Omental fat pad (tissue), 4 donors: ENCODE results near the gene ATP1B1. TPM values are rescaled to one million over a fixed set of nuclear protein-coding genes. Genes with fewer than 3 reads are reported as not detected.

Experiments
- ATAC-seq: fragments of 150-250 bp; one replicate; pipeline ENCODE4 v1.9.1; 2016; ENCODE audit warnings: mild to moderate bottlenecking, moderate library complexity; ENCODE audit not compliant: low FRiP score
- DNase-seq: peaks from one replicate; pipeline ENCODE4 v3.0.0-alpha.2; 2019; ENCODE audit warnings: low spot score
- CTCF ChIP-seq, 3 donors: fragments of 450-650 bp; IDR thresholded peaks; one replicate each; pipeline ENCODE4 v1.5.1; 2016 to 2017; ENCODE audit warnings: antibody characterized with exemption in 3 of 3, mild to moderate bottlenecking in 3 of 3, moderate library complexity in 2 of 3
- total RNA-seq, 4 donors: library from RNA; depleted of rRNA; stranded (reverse); fragments of >200 nt; gene quantifications; one replicate each; pipeline ENCODE4 v1.1.0, GENCODE V29; 2016

The ATP1B1 gene
- total RNA-seq, 4 donors from 2014 or later: 19.9 to 60.6 (median 37.3) TPM

- no peak for TF ChIP-seq CTCF (IDR thresholded peaks at IDR 0.05)
- DNase-seq: no peak
- no peak for ATAC-seq
Observed at GRCh38 chr1:169086603-169087455, 19.7 kb upstream of the ATP1B1 start.

DNA sequence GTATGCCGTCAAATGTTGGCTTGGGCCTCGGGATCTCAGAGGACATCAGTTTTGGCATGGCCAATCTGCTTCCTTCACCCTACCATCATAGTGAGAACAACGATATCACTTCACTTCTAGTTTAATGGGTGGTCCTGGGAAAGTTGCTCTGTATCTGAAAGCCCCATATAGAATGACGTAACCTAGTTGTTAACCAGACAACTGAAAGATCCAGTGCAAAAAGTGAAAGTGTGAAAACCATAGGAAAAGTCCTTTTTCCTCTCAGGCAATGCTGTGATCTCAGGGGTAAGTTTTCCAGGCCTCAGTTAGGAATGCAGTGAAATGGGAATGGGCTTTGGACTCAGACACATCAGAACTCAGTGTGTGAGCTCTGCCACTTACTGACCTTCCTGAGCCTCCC is 18.6 kb upstream of the ATP1B1 start:
- DNase-seq (no peak), ATAC-seq (no peak)
- TF ChIP-seq CTCF (IDR thresholded peaks at IDR 0.05): no peak

DNA sequence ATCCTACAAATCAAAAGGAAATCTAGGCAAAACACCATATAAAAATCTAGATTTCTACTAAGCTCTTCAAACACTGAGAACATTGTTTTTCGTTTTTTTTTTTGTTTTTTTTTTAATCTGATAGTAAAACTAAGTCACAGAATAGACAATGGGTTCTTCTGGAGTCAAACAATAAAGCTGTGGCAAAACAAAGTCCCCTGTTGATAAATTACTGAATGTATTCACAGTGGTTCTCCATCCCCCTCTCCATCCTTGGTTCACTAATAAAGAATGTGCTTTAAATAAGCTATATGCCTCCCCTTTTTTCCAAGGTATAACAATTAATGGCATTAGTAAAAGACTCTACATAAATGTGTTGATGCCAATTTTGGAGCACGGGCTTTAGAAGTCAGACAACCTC is 16.7 kb upstream of the ATP1B1 start:
- DNase-seq: no peak
- no peak for TF ChIP-seq CTCF (IDR thresholded peaks at IDR 0.05)
- no peak for ATAC-seq

DNA sequence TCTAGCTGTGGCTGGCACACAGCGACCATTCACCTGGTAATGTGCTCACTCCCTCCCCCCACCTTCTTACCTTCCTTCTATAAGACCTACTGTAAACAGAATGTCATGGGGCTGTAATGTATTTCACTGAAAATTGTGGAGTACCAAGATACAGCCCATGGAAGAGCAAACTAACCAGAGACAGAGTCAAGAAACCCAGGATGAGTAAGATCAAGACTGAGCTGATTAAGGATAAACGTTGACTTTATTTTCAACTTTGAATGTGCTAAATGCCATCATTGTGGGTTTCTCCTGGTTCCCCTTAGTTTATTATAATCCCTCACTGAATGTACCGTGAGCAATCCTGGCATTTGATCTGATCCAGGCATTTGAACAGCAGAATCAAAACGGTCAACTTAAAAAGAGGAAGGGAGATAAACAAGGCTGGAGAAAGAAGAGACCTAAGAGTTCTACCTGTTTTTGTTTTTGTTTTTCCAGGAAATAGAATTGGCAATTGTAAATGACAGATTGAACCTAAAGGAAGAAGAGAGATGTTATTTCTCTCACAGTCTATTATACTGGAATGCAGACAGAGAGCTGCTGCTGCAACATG is 16.1 kb upstream of the ATP1B1 start:
- no peak for ATAC-seq
- no peak for DNase-seq
- TF ChIP-seq CTCF (IDR thresholded peaks at IDR 0.05): no peak

DNA sequence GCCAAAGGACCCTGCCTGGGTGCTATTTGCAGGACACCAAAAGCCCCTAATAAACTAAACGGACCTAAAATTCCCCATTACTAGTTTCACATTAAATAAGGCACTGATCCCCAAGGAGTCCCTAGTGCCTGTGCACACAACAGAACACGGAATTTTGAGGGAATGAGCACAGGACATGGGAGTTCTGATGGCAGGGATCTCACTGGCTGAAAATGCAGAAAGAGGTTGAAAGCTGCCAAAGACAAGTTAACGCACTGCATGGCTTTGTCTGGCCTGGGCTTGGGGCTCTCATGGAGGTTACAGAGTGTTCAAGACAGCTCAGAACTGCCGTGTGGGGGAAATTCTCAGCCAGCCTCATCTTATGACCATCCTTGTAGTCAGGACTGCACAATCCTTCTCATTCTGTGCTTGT is 15.6 kb upstream of the ATP1B1 start:
- no peak for TF ChIP-seq CTCF (IDR thresholded peaks at IDR 0.05)
- no peak for DNase-seq
- no peak for ATAC-seq

GRCh38 chr1:169091480-169091941 is 15.0 kb upstream of the ATP1B1 start:
- DNase-seq: no peak
- ATAC-seq: no peak
- no peak for TF ChIP-seq CTCF (IDR thresholded peaks at IDR 0.05)

DNA sequence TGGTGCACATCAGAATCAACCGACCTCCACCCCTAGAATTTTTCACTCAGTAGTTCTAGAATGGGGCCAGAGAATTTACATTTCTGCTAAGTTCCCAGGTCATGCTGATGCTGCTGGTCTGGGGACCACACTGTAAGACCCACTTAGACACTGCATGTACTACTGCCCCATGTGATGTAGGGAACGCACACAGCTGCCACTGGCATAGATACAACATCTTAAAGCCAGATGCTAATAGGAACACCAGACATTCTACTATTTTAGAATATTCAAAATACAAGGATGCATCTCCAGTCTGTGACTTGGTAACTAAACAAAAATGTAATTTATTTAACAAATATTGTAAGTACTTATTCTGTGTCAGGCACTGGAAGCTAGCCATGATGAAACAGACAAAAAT is 14.1 kb upstream of the ATP1B1 start:
- ATAC-seq: no peak
- TF ChIP-seq CTCF (IDR thresholded peaks at IDR 0.05): no peak

More for the DNA sequence above, 14.1 kb upstream of the ATP1B1 start:
- DNase-seq: no peak
